ENCODE data around the gene NDUFS6.

Gene NDUFS6

DNA sequence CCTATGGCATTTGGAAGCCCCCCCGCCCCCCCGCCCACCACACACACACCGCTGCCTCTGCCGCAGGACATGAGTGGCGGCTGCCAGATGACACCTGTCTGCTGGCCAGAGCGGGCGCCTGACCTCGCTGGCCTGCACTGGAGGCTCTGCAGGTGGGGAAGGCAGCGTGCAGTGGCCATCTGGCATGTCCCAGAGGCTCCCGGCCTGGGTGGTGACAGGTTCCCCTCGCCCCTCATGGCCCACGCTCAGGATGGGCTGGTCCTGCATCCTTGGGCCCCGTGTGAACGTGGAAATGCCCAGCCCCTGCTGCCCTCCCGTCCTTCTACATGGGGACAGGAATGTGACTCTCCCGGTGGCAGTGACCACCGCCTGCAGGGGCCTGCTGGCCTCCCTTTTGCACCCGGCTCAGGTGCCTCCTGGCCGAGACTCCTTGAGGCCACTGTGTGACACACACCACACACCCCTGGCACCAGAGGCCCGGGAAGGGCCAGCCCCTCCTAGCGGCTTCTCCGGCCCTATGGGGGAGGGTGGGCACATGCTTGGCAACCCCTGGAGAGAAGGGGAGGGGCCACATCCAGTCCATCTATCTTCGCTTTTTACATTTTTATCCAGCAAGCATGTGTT lies 51.2 kb downstream of the NDUFS6 start:
- no peak overlapping the region for H3K27ac ChIP-seq (ENCODE audit: low read depth, low read length, poor library complexity, severe bottlenecking)
- H3K27me3 ChIP-seq (ENCODE audit: insufficient read depth, low read length): no peaks in the 10 kb centered on the region
- no peaks in the 10 kb centered on the region for H3K9me2 ChIP-seq (ENCODE audit: low read depth, low read length)
- H3K36me3 ChIP-seq (ENCODE audit: insufficient read depth, low read length): no peaks in the 10 kb centered on the region
- no peak overlapping the region for H3K9ac ChIP-seq (ENCODE audit: low read length)
- H3K4me1 ChIP-seq (ENCODE audit: insufficient read depth, low read length, severe bottlenecking): no peaks in the 10 kb centered on the region
- TF ChIP-seq, protein P1, sequence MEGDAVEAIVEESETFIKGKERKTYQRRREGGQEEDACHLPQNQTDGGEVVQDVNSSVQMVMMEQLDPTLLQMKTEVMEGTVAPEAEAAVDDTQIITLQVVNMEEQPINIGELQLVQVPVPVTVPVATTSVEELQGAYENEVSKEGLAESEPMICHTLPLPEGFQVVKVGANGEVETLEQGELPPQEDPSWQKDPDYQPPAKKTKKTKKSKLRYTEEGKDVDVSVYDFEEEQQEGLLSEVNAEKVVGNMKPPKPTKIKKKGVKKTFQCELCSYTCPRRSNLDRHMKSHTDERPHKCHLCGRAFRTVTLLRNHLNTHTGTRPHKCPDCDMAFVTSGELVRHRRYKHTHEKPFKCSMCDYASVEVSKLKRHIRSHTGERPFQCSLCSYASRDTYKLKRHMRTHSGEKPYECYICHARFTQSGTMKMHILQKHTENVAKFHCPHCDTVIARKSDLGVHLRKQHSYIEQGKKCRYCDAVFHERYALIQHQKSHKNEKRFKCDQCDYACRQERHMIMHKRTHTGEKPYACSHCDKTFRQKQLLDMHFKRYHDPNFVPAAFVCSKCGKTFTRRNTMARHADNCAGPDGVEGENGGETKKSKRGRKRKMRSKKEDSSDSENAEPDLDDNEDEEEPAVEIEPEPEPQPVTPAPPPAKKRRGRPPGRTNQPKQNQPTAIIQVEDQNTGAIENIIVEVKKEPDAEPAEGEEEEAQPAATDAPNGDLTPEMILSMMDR (IDR thresholded peaks at IDR 0.05; ENCODE audit: low read length): no peak
- no peak for TF ChIP-seq EZH2 (IDR thresholded peaks at IDR 0.05; ENCODE audit: borderline replicate concordance, low read length)
- no peaks in the 10 kb centered on the region for H3K9me3 ChIP-seq (ENCODE audit: low read length)
- no peaks in the 10 kb centered on the region for H3F3A ChIP-seq (ENCODE audit: insufficient read depth, low read length)
- no peaks in the 10 kb centered on the region for H4K20me1 ChIP-seq (ENCODE audit: insufficient read depth, low read length)
- no peaks in the 10 kb centered on the region for H3K79me2 ChIP-seq (ENCODE audit: insufficient read depth, low read length)
- no peak overlapping the region for H3K4me3 ChIP-seq (ENCODE audit: low read depth, low read length, poor library complexity, severe bottlenecking)
- H2AFZ ChIP-seq (ENCODE audit: low read length): no peak overlapping the region
- no peak overlapping the region for H3K4me2 ChIP-seq (ENCODE audit: low read length)

DNA sequence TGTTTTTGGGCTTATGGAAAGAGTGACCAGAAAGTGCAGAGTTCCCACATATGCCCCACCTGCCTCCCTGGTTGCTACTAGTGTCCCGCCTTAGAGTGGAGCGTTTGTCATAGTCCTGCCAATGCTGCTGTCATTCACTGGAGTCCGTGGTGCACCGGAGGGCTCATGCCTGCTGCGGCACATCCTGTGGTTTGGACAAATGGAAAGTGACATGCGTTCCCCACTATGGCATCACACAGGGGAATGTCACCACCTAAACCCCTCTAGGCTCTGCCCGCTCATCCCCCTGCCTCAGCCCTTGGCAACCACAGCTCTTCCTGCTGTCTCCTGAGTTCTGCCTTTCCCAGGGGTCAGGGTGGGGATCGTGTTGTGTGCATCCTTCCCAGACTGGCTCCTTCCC lies 52.3 kb downstream of the NDUFS6 start:
- H3K4me1 ChIP-seq (ENCODE audit: insufficient read depth, low read length, severe bottlenecking): no peaks in the 10 kb centered on the region
- no peaks in the 10 kb centered on the region for H3K9me2 ChIP-seq (ENCODE audit: low read depth, low read length)
- no peaks in the 10 kb centered on the region for H4K20me1 ChIP-seq (ENCODE audit: insufficient read depth, low read length)
- TF ChIP-seq EZH2 (IDR thresholded peaks at IDR 0.05; ENCODE audit: borderline replicate concordance, low read length): no peak
- TF ChIP-seq, protein P1 (IDR thresholded peaks at IDR 0.05; ENCODE audit: low read length): no peak
- H3K9ac ChIP-seq (ENCODE audit: low read length): no peak overlapping the region
- H2AFZ ChIP-seq (ENCODE audit: low read length): no peak overlapping the region
- H3K27ac ChIP-seq (ENCODE audit: low read depth, low read length, poor library complexity, severe bottlenecking): no peak overlapping the region
- H3K4me3 ChIP-seq (ENCODE audit: low read depth, low read length, poor library complexity, severe bottlenecking): no peak overlapping the region
- no peaks in the 10 kb centered on the region for H3K27me3 ChIP-seq (ENCODE audit: insufficient read depth, low read length)
- no peak overlapping the region for H3K4me2 ChIP-seq (ENCODE audit: low read length)
- H3F3A ChIP-seq (ENCODE audit: insufficient read depth, low read length): no peaks in the 10 kb centered on the region
- H3K79me2 ChIP-seq (ENCODE audit: insufficient read depth, low read length): no peaks in the 10 kb centered on the region
- H3K9me3 ChIP-seq (ENCODE audit: low read length): no peaks in the 10 kb centered on the region
- no peaks in the 10 kb centered on the region for H3K36me3 ChIP-seq (ENCODE audit: insufficient read depth, low read length)

DNA sequence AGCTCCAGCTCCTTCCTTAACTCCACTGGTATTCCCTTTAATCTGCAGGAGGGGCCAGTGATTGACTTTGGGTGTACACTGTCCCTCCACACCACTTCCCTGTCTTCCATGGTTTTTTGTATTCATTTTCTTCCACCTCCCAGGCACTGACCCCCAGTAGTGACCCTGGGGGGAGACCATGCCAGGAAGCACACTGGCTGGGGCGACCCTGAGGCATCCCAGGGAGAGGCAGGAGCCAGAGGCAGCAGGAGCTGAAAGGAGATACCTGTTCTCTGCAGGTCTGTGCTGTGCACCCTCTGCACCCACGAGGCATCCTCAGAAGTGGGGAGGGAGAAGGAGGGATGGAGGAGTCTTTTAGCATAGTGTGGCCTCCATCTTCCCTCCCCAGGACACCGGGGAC lies 53.9 kb downstream of the NDUFS6 start:
- Histone ChIP-seq H3F3A (ENCODE audit: insufficient read depth, low read length) (no peaks in the 10 kb centered on the region), H3K4me1 (ENCODE audit: insufficient read depth, low read length, severe bottlenecking) (no peaks in the 10 kb centered on the region), H3K79me2 (ENCODE audit: insufficient read depth, low read length) (no peaks in the 10 kb centered on the region), H3K36me3 (ENCODE audit: insufficient read depth, low read length) (no peaks in the 10 kb centered on the region), H3K9me2 (ENCODE audit: low read depth, low read length) (no peaks in the 10 kb centered on the region), H3K9me3 (ENCODE audit: low read length) (no peaks in the 10 kb centered on the region), H4K20me1 (ENCODE audit: insufficient read depth, low read length) (no peaks in the 10 kb centered on the region), H3K9ac (ENCODE audit: low read length) (no peak overlapping the region), H2AFZ (ENCODE audit: low read length) (no peak overlapping the region), H3K4me3 (ENCODE audit: low read depth, low read length, poor library complexity, severe bottlenecking) (no peak overlapping the region), H3K27ac (ENCODE audit: low read depth, low read length, poor library complexity, severe bottlenecking) (no peak overlapping the region), H3K27me3 (ENCODE audit: insufficient read depth, low read length) (no peaks in the 10 kb centered on the region), H3K4me2 (ENCODE audit: low read length) (no peak overlapping the region)
- TF ChIP-seq, protein P1 (IDR thresholded peaks at IDR 0.05; ENCODE audit: low read length): no peak
- no peak for TF ChIP-seq EZH2 (IDR thresholded peaks at IDR 0.05; ENCODE audit: borderline replicate concordance, low read length)
